Heart right ventricle (tissue), 16 donors: ENCODE data around the gene POU5F2. TPM values are rescaled to one million over a fixed set of nuclear protein-coding genes. Genes with fewer than 3 reads are reported as not detected.

Experiments used
- ATAC-seq, 8 donors: fragments of 200-7000 bp; cut with Tn5 transposase; one replicate each; pipeline ENCODE4 v1.9.1; 2020; ENCODE audit warnings: mild to moderate bottlenecking in 8 of 8, moderate library complexity in 8 of 8, moderate number of reproducible peaks in 1 of 8
- DNase-seq, 2 donors: peaks; one replicate each; pipeline ENCODE4 v3.0.0-alpha.2; 2020
- H3K27ac ChIP-seq, 10 donors: fragments of 200-600 bp; sonication (generic) in 2 of 10; one replicate each; pipeline versions ENCODE4 v1.5.0 to v1.8.0; 2020 to 2022; ENCODE audit warnings: mild to moderate bottlenecking in 3 of 10
- H3K27me3 ChIP-seq, 7 donors: fragments of 200-600 bp; one replicate each; pipeline ENCODE4 v1.8.0; 2021 to 2022; ENCODE audit warnings: mild to moderate bottlenecking in 2 of 7
- H3K36me3 ChIP-seq, 9 donors: fragments of 200-600 bp; sonication (generic) in 1 of 9; one replicate each; pipeline versions ENCODE4 v1.5.0 to v1.8.0; 2020 to 2022; ENCODE audit warnings: mild to moderate bottlenecking in 2 of 9
- H3K4me1 ChIP-seq, 9 donors: fragments of 200-600 bp; sonication (generic) in 1 of 9; one replicate each; pipeline versions ENCODE4 v1.5.0 to v1.8.0; 2020 to 2022; ENCODE audit warnings: mild to moderate bottlenecking in 4 of 9
- H3K4me3 ChIP-seq, 10 donors: fragments of 200-600 bp; sonication (generic) in 2 of 10; one replicate each; pipeline versions ENCODE4 v1.5.0 to v1.8.0; 2020 to 2022; ENCODE audit warnings: mild to moderate bottlenecking in 7 of 10, moderate library complexity in 2 of 10
- H3K9me3 ChIP-seq, 11 donors: fragments of 200-600 bp in 10 of 11; sonication (generic) in 2 of 11; one replicate each; pipeline versions ENCODE4 v1.5.0 to v1.8.0; 2013 to 2022; ENCODE audit warnings: mild to moderate bottlenecking in 2 of 11, control low read depth in 1 of 11, moderate library complexity in 1 of 11
- CTCF ChIP-seq, 9 donors: fragments of 200-600 bp; sonication (generic) in 2 of 9; IDR thresholded peaks; one replicate each; pipeline versions ENCODE4 v1.5.0 to v1.8.0; 2021 to 2022; ENCODE audit warnings: antibody characterized with exemption in 9 of 9, mild to moderate bottlenecking in 5 of 9, moderate library complexity in 1 of 9
- WGBS, 2 donors: extraction: QIAGEN DNeasy Blood & Tissue Kit; methylation state at CpG; one replicate each; pipeline ENCODE4 v1.1.7; 2013; ENCODE audit warnings: inconsistent platforms in 1 of 2; 5-methylcytosine and 5-hydroxymethylcytosine counted together
- intact Hi-C, 10 donors: fragments of 100-400 bp; cut with DNase I; formaldehyde crosslinking; loops; one replicate each; pipeline versions ENCODE4 v1.11.1 to v1.14.2; 2022
- long read RNA-seq, 3 donors: library from polyadenylated mRNA; unstranded; transcript quantifications; one replicate each; pipeline ENCODE4 v2.0.0, GENCODE V29; 2020 to 2021
- polyA plus RNA-seq, 2 donors: library from polyadenylated mRNA; stranded (reverse); fragments of 200-250 nt; gene quantifications; one replicate each; pipeline ENCODE4 v1.2.3, GENCODE V29; 2013
- total RNA-seq, 10 donors: library from RNA; stranded (reverse); fragmentation: NEBNext Ultra II Directional in 3 of 10; extraction: Animal tissue kit (Norgen Biotek cat#: 25700) in 3 of 10; gene quantifications; one replicate each; pipeline versions ENCODE4 v1.2.1 to v1.2.4, GENCODE V29; 2021 to 2023
- donor health status: Arrhythmogenic right ventricular cardiomyopathy.
- donor health status: ischemic (EF 13 %, LVEDD 7.1; RV severe dilation, severe dysfunction).
- donor health status: healthy with polysubstance abuse.
- donor health status: DM: no; HTN: yes; CAD: no.
- donor health status: DM: no; HTN: no; CAD: no.
- donor health status: ischemic (EF 25% LVEDD 6.9; RV normal size, moderate dysfunction).
- donor health status: ischemic (EF 25% LVEDD 5.7; RV mildly dilated, moderate dysfunction).
- donor health status: healthy.
- donor health status: DM: yes; HTN: yes; CAD: no.
- donor health status: Ischemic cardiomyopathy.
- donor health status: ischemic (EF 35%, LVEDD 5.7; RV mildly dilated, moderate dysfunction).
- donor health status: nonischemic (EF 11% LVEDD 7.7; RV severe dilation, severe dysfunction).
- donor health status: DM: yes; HTN: yes; CAD: no.
- donor health status: PGD.
- donor health status: ischemic (EF 29% LVEDD 5.4; RV normal size, mild dysfunction).
- donor health status: nonischemic (EF 23%, LVEDD 6.1; RV moderate dilation, normal function).

The POU5F2 gene
- total RNA-seq (under 1 TPM; 0.22 to 0.51 (median 0.32) TPM), polyA plus RNA-seq (under 1 TPM; 0.01 to 0.15 TPM)
- long read RNA-seq, donor 1, result 0 reads
- long read RNA-seq, donor 2, result 0 reads
- long read RNA-seq, donor 3, result 0 reads

GRCh38 chr5:93741136-93741811 is at the start of gene POU5F2:
Gene POU5F2, minus strand, starts transcription at chr5:93741600. Its CDS starts 37 bp downstream, at chr5:93741563.
- intact Hi-C loops, result no loop called here
- ATAC-seq, result no peak
- 94 to 96% methylated on average over 29 of the region's 29 CpGs for WGBS, 2 donors
- Histone ChIP-seq H3K27ac (no peak within 1 kb of the TSS), H3K9me3 (peaks cover 0 to 17% (median 0%) of the 10 kb centered on the region in 11 donors), H3K27me3 (no peaks in the 10 kb centered on the region), H3K4me1 (no peaks in the 10 kb centered on the region), H3K36me3 (peaks cover 0 to 13% (median 0%) of the 10 kb centered on the region in 9 donors), H3K4me3 (no peak within 1 kb of the TSS)
- TF ChIP-seq CTCF (IDR thresholded peaks at IDR 0.05), result no peak
- no peak for DNase-seq

- Histone ChIP-seq H3K27me3 (no peaks in the 10 kb centered on the region), H3K36me3 (peaks cover 0 to 15% (median 0%) of the 10 kb centered on the region in 9 donors), H3K4me3 (no peak overlapping the region), H3K27ac (no peak overlapping the region), H3K4me1 (no peaks in the 10 kb centered on the region), H3K9me3 (no peaks in the 10 kb centered on the region)
- intact Hi-C loops, result loop anchor here in 1 of 10 donors (10.0 kb wide), 1 partner anchor 186 kb away; no protein-coding TSS in a partner anchor
- 94% methylated on average over 3 of the region's 3 CpGs for WGBS, 2 donors
- no peak for DNase-seq
- ATAC-seq, result no peak
- no peak for TF ChIP-seq CTCF (IDR thresholded peaks at IDR 0.05)
Measured at GRCh38 chr5:93790401-93790800, 49.0 kb upstream of the POU5F2 start.

GRCh38 chr5:93789173-93790067 is 48.0 kb upstream of the POU5F2 start:
- H3K27ac ChIP-seq, result no peak overlapping the region
- H3K27me3 ChIP-seq, result no peaks in the 10 kb centered on the region
- intact Hi-C loops, result loop anchor here in 1 of 10 donors (10.0 kb wide), 1 partner anchor 185 kb away; no protein-coding TSS in a partner anchor
- TF ChIP-seq CTCF (IDR thresholded peaks at IDR 0.05), result no peak
- ATAC-seq, result no peak
- H3K4me3 ChIP-seq, result no peak overlapping the region
- no peak for DNase-seq
- WGBS, 2 donors, result 63 to 74% methylated on average over 5 of the region's 5 CpGs
- no peaks in the 10 kb centered on the region for H3K4me1 ChIP-seq
- peaks cover 0 to 10% (median 0%) of the 10 kb centered on the region in 9 donors for H3K36me3 ChIP-seq
- no peaks in the 10 kb centered on the region for H3K9me3 ChIP-seq

GRCh38 chr5:93787598-93787997 is 46.2 kb upstream of the POU5F2 start:
- Histone ChIP-seq H3K36me3 (peaks cover 0 to 18% (median 0%) of the 10 kb centered on the region in 9 donors), H3K27me3 (no peaks in the 10 kb centered on the region), H3K4me3 (no peak overlapping the region), H3K4me1 (no peaks in the 10 kb centered on the region), H3K27ac (no peak overlapping the region), H3K9me3 (no peaks in the 10 kb centered on the region)
- no peak for TF ChIP-seq CTCF (IDR thresholded peaks at IDR 0.05)
- ATAC-seq, result no peak
- DNase-seq, result no peak
- 74 to 82% methylated on average over 1 of the region's 1 CpG for WGBS, 2 donors
- intact Hi-C loops, result no loop called here
